ENCODE results near the gene KCTD17. TPM values are rescaled to one million over a fixed set of nuclear protein-coding genes. Genes with fewer than 3 reads are reported as not detected.

Gene KCTD17
- total RNA-seq, 2 experiments from 2014 or later: 30.3 to 30.6 TPM

DNA sequence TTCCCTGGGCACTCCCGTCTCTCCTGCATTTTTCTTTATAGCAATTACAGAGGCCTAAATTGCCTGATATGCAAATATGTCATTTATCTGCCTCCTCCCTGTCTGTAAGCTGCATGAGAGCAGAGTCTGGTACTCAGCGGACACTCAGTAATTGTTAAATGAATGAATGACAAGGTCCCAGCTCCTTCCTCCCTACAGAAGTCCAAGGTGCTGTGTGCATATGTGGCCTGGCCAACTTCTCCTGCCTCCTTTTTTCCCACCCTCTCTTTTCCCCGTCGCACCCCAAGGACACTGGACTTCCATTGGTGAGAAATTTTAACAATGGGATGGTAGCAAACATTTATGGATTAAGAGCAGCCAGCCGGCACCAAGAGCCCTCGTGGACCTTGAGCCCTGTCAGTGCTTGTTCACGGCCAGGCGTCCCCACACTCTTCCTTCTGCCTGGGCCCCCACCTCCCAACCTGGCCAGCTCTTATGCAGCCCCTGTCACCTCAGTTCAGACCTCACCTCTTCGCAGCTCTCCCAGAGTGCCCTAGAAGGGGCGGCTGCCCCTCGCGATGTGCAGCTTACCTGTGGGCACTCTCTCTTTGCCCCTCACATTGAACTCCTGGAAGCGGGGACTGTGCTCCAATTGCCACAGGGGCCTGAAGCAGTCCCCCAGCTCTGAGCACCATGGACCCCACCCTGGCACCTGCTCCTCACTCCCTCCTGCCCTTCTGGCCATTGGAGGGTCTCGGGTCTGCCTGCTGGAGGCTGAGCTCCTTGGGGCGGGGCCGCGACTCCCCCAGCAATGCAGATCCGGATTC, 56.5 kb downstream of the KCTD17 start:
- TF ChIP-seq, protein P1, sequence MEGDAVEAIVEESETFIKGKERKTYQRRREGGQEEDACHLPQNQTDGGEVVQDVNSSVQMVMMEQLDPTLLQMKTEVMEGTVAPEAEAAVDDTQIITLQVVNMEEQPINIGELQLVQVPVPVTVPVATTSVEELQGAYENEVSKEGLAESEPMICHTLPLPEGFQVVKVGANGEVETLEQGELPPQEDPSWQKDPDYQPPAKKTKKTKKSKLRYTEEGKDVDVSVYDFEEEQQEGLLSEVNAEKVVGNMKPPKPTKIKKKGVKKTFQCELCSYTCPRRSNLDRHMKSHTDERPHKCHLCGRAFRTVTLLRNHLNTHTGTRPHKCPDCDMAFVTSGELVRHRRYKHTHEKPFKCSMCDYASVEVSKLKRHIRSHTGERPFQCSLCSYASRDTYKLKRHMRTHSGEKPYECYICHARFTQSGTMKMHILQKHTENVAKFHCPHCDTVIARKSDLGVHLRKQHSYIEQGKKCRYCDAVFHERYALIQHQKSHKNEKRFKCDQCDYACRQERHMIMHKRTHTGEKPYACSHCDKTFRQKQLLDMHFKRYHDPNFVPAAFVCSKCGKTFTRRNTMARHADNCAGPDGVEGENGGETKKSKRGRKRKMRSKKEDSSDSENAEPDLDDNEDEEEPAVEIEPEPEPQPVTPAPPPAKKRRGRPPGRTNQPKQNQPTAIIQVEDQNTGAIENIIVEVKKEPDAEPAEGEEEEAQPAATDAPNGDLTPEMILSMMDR (IDR thresholded peaks at IDR 0.05): no peak
- no peaks in the 10 kb centered on the region for H3K9me3 Mint-ChIP-seq
- ChIA-PET POLR2A (no interaction called here), CTCF (no interaction called here)
- H3K4me3 Mint-ChIP-seq: no peak overlapping the region
- H3K36me3 Mint-ChIP-seq (ENCODE audit: low read depth): no peaks in the 10 kb centered on the region
- H3K27me3 Mint-ChIP-seq: no peaks in the 10 kb centered on the region
- intact Hi-C loops (cut with micrococcal nuclease): no loop called here
- H3K4me1 Mint-ChIP-seq (ENCODE audit: low read depth): peaks cover 6% of the 10 kb centered on the region
- DNase-seq: no peak
- no peak for ATAC-seq
- no peak overlapping the region for H3K27ac Mint-ChIP-seq

DNA sequence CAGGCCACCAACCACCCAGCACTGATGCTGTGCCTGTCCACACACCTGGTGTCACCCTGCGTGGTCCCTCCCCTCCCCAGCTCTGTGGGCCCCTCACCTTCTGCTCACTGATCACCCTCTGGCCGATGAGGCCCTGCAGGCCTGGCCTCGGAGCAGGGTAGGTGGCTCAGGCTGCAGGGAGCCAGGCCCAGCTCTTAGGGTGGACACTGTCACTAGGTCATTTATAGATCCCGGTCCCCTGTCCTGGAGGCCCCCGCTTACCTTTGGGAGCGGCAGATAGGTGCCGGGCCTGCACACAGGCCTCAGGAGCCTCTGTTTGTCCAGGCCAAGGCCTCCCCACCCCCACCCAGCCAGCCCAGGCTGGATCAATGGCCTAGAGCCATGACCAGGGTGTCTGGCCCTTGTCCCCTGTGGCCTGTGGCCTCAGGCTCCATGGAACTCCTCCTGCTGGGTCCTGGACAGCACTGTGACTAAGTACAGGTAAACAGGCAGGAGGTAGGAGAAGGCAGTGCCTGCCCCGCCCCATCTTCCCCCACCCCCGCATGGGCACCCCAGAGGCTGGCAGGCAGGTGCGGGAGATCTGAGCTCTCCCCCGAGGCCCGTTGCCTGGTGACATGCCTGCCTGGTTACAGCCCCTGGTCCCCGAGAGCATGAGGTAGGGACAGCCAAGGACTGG, 57.8 kb downstream of the KCTD17 start, which contains the start of gene TMPRSS6:
TSS of gene TMPRSS6 (minus strand) at position 472 of the 676 bp plus-strand sequence. CDS start 6,296 bp downstream, outside the sequence.
- ATAC-seq (no peak), DNase-seq (no peak)
- CTCF ChIA-PET: no interaction called here

DNA sequence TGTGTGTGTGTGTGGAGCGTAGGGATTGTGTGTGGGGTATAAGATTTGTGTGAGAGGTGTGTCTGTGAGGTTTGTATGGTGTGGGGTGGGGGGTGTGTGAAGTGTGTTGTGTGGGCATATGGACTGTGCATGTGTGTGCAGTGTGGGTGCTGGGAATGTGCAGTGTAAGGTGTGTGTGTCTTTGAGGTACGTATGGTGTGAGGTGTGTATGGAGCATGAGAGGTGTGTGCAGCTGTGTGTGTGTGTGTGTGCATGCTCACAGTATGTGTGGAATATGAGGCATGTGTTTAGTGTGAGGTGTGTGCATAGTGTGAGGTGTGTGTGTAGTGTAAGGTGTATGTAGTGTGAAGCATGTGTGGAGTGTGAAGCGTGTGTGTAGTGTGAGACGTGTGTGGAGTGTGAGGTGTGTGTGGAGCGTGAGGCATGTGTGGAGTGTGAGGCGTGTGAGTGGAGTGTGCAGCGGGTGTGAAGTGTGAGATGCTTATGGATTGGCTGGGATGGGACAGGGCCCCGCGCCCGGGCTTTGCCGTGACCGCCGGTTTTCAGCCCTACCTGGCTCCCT, 59.7 kb downstream of the KCTD17 start:
- no peak for ATAC-seq
- CTCF ChIA-PET: no interaction called here

More for the DNA sequence above, 57.8 kb downstream of the KCTD17 start, which contains the start of gene TMPRSS6:
- Mint-ChIP-seq H3K4me3 (no peak within 1 kb of the TSS), H3K27ac (no peak within 1 kb of the TSS), H3K27me3 (no peaks in the 10 kb centered on the region), H3K9me3 (no peaks in the 10 kb centered on the region), H3K36me3 (ENCODE audit: low read depth) (no peaks in the 10 kb centered on the region), H3K4me1 (ENCODE audit: low read depth) (peaks cover 6% of the 10 kb centered on the region)
- intact Hi-C loops (cut with micrococcal nuclease): no loop called here
- POLR2A ChIA-PET: interaction anchor here (0.6 to 1.3 kb wide), 3 partner anchors 12 to 82 kb away, joined by 3 read pairs; no protein-coding TSS in a partner anchor
- TF ChIP-seq, protein P1 (IDR thresholded peaks at IDR 0.05): no peak

DNA sequence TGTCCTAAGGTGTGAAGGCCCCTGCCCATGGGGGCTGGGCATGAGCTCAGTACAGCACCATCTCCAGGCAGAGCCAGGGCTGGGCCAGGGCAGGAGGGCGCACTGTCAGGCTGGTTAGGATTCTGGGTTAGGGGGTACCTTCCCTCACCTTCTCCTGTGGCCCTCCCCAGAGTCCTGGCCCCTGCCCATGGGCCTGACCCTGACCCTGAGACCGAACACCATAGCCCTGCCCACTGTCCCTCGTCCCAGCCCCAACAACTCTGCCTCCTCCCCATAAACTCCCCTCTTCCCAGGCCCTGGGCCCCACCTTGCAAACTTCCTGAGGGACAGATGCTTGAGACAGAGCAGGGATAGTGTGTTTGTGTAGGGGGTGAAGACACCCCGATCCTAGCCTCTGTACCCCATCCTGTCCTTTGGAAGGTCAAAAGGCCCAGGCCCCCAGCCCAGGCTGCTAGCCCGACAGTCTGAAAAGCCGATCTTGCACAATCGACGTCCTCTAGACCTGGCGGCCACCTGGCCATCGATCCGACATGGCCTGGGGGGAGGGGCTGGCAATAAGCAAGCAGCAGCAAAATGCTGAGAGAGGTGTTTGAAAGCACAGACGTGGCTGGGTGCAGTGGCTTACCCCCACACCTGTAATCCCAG, 60.7 kb downstream of the KCTD17 start:
- Mint-ChIP-seq H3K4me1 (ENCODE audit: low read depth) (peaks cover 20% of the 10 kb centered on the region), H3K27me3 (no peaks in the 10 kb centered on the region), H3K36me3 (ENCODE audit: low read depth) (peaks cover 2% of the 10 kb centered on the region), H3K4me3 (no peak overlapping the region), H3K9me3 (no peaks in the 10 kb centered on the region), H3K27ac (no peak overlapping the region)
- DNase-seq (no peak), ATAC-seq (no peak)
- ChIA-PET POLR2A (no interaction called here), CTCF (no interaction called here)
- intact Hi-C loops (cut with micrococcal nuclease): no loop called here
- TF ChIP-seq, protein P1 (IDR thresholded peaks at IDR 0.05): no peak

More for the DNA sequence above, 59.7 kb downstream of the KCTD17 start:
- Mint-ChIP-seq H3K4me1 (ENCODE audit: low read depth) (peaks cover 13% of the 10 kb centered on the region), H3K36me3 (ENCODE audit: low read depth) (peaks cover 2% of the 10 kb centered on the region), H3K9me3 (no peaks in the 10 kb centered on the region), H3K4me3 (no peak overlapping the region), H3K27me3 (no peaks in the 10 kb centered on the region), H3K27ac (no peak overlapping the region)
- TF ChIP-seq, protein P1 (IDR thresholded peaks at IDR 0.05): no peak
- intact Hi-C loops (cut with micrococcal nuclease): no loop called here
- DNase-seq: no peak
- POLR2A ChIA-PET: no interaction called here

Other genes with a start within 250 kb of the KCTD17 start
- gene PVALB, start 234.7 kb upstream of the KCTD17 start, total RNA-seq: not detected
- 1 to 10 TPM; 2.5 to 2.9 TPM for gene NCF4, start 190.7 kb upstream of the KCTD17 start, total RNA-seq
- gene CSF2RB, start 138.1 kb upstream of the KCTD17 start, total RNA-seq: under 1 TPM; 0.16 to 0.29 TPM
- 1 to 10 TPM; 1.2 to 1.8 TPM for gene TST, start 32.3 kb upstream of the KCTD17 start, total RNA-seq
- gene MPST, start 32.0 kb upstream of the KCTD17 start, total RNA-seq: 1 to 10 TPM; 8.5 to 9.1 TPM
- gene TMPRSS6, start 58.0 kb downstream of the KCTD17 start, total RNA-seq: 10 to 100 TPM; 11.3 to 12.4 TPM
- 100 to 1,000 TPM; 263 to 268 TPM for gene IL2RB, start 98.2 kb downstream of the KCTD17 start, total RNA-seq
- gene C1QTNF6, start 136.5 kb downstream of the KCTD17 start, total RNA-seq: 1 to 10 TPM; 6.4 TPM
- 1 to 10 TPM; 7.9 to 8.5 TPM for gene SSTR3, start 160.7 kb downstream of the KCTD17 start, total RNA-seq
- 100 to 1,000 TPM; 699 to 717 TPM for gene RAC2, start 192.5 kb downstream of the KCTD17 start, total RNA-seq
- 10 to 100 TPM; 33.2 to 33.4 TPM for gene CYTH4, start 230.8 kb downstream of the KCTD17 start, total RNA-seq